ENCODE data around the gene PBLD. TPM values are rescaled to one million over a fixed set of nuclear protein-coding genes. Genes with fewer than 3 reads are reported as not detected.

The PBLD gene
- polyA plus RNA-seq, 1 donor (not counting 4 experiments of a cell fraction or from before 2014, with no cell fraction given): 1.00 TPM

- H3K36me3 ChIP-seq (ENCODE audit: control insufficient read depth in 2 of 2, extremely low read depth in 1 of 2, insufficient read depth in 2 of 2, low read length in 2 of 2): peaks cover 0 to 13% of the 10 kb centered on the region in 2 experiments
- FAIRE-seq: no peak
- no peak overlapping the region for H3K4me2 ChIP-seq (ENCODE audit: control insufficient read depth, extremely low read depth, insufficient read depth, low read depth, low read length)
These were observed 20.8 kb upstream of the PBLD start for GRCh38 chr10:68353537-68353936.

GRCh38 chr10:68348265-68348741 is 15.6 kb upstream of the PBLD start:
- dilution Hi-C loops (cut with MboI; ENCODE audit: extremely low pct_ligation_motif_present, low sequenced_read_pairs): no loop called here
- Histone ChIP-seq H3K27ac (ENCODE audit: control insufficient read depth, insufficient read depth, low read length) (no peak overlapping the region), H3K9ac (ENCODE audit: control insufficient read depth, extremely low read depth, insufficient read depth, low read length) (no peak overlapping the region), H2AFZ (ENCODE audit: control insufficient read depth, low read length) (no peak overlapping the region), H3K79me2 (ENCODE audit: control insufficient read depth, insufficient read depth, low read length) (no peaks in the 10 kb centered on the region), H4K20me1 (ENCODE audit: control insufficient read depth, extremely low read depth, insufficient read depth, low read length) (no peaks in the 10 kb centered on the region), H3K9me3 (ENCODE audit: control insufficient read depth, low read depth, low read length) (no peaks in the 10 kb centered on the region), H3K4me1 (ENCODE audit: control insufficient read depth, extremely low read depth, insufficient read depth, low read length) (no peaks in the 10 kb centered on the region), H3K27me3 (ENCODE audit: control insufficient read depth, extremely low read depth, insufficient read depth, low read length) (no peaks in the 10 kb centered on the region), H3K4me2 (ENCODE audit: control insufficient read depth, extremely low read depth, insufficient read depth, low read depth, low read length) (no peak overlapping the region), H3K36me3 (ENCODE audit: control insufficient read depth in 2 of 2, extremely low read depth in 1 of 2, insufficient read depth in 2 of 2, low read length in 2 of 2) (peaks cover 6 to 8% of the 10 kb centered on the region in 2 experiments), H3K9me1 (ENCODE audit: control insufficient read depth, extremely low read depth, insufficient read depth, low read length) (no peaks in the 10 kb centered on the region), H3K4me3 (ENCODE audit: control insufficient read depth in 2 of 3, extremely low read depth in 1 of 3, insufficient read depth in 2 of 3, low read depth in 1 of 3, low read length in 3 of 3) (no peak overlapping the region)
- FAIRE-seq: peak; percentile 85
- DNase-seq (ENCODE audit: low read depth, low spot score): no peak
- TF ChIP-seq EZH2 (IDR thresholded peaks at IDR 0.05; ENCODE audit: low read length) (no peak), CTCF (optimal IDR thresholded peaks at IDR 0.05 in 1 of 3, IDR thresholded peaks at IDR 0.05 in 1 of 3, conservative IDR thresholded peaks at IDR 0.05 in 1 of 3; ENCODE audit: extremely low read depth in 1 of 3, insufficient read depth in 2 of 3, low read length in 3 of 3) (peak; percentile 65 to 78 (median 77))

More at GRCh38 chr10:68353537-68353936, 20.8 kb upstream of the PBLD start:
- no peak overlapping the region for H2AFZ ChIP-seq (ENCODE audit: control insufficient read depth, low read length)
- no peaks in the 10 kb centered on the region for H3K79me2 ChIP-seq (ENCODE audit: control insufficient read depth, insufficient read depth, low read length)
- H3K9me3 ChIP-seq (ENCODE audit: control insufficient read depth, low read depth, low read length): no peaks in the 10 kb centered on the region
- no peaks in the 10 kb centered on the region for H3K27me3 ChIP-seq (ENCODE audit: control insufficient read depth, extremely low read depth, insufficient read depth, low read length)
- H3K9me1 ChIP-seq (ENCODE audit: control insufficient read depth, extremely low read depth, insufficient read depth, low read length): no peaks in the 10 kb centered on the region
- dilution Hi-C loops (cut with MboI; ENCODE audit: extremely low pct_ligation_motif_present, low sequenced_read_pairs): no loop called here
- no peak overlapping the region for H3K4me3 ChIP-seq (ENCODE audit: control insufficient read depth in 2 of 3, extremely low read depth in 1 of 3, insufficient read depth in 2 of 3, low read depth in 1 of 3, low read length in 3 of 3)
- H3K27ac ChIP-seq (ENCODE audit: control insufficient read depth, insufficient read depth, low read length): no peak overlapping the region
- H4K20me1 ChIP-seq (ENCODE audit: control insufficient read depth, extremely low read depth, insufficient read depth, low read length): no peaks in the 10 kb centered on the region
- no peaks in the 10 kb centered on the region for H3K4me1 ChIP-seq (ENCODE audit: control insufficient read depth, extremely low read depth, insufficient read depth, low read length)
- DNase-seq (ENCODE audit: low read depth, low spot score): no peak
- no peak overlapping the region for H3K9ac ChIP-seq (ENCODE audit: control insufficient read depth, extremely low read depth, insufficient read depth, low read length)
- no peak for TF ChIP-seq CTCF (optimal IDR thresholded peaks at IDR 0.05 in 1 of 3, IDR thresholded peaks at IDR 0.05 in 1 of 3, conservative IDR thresholded peaks at IDR 0.05 in 1 of 3; ENCODE audit: extremely low read depth in 1 of 3, insufficient read depth in 2 of 3, low read length in 3 of 3)
- TF ChIP-seq EZH2 (IDR thresholded peaks at IDR 0.05; ENCODE audit: low read length): no peak

Data from keratinocyte (primary cell).